ENCODE data around the gene HPS5.

- TF ChIP-seq, protein P1, sequence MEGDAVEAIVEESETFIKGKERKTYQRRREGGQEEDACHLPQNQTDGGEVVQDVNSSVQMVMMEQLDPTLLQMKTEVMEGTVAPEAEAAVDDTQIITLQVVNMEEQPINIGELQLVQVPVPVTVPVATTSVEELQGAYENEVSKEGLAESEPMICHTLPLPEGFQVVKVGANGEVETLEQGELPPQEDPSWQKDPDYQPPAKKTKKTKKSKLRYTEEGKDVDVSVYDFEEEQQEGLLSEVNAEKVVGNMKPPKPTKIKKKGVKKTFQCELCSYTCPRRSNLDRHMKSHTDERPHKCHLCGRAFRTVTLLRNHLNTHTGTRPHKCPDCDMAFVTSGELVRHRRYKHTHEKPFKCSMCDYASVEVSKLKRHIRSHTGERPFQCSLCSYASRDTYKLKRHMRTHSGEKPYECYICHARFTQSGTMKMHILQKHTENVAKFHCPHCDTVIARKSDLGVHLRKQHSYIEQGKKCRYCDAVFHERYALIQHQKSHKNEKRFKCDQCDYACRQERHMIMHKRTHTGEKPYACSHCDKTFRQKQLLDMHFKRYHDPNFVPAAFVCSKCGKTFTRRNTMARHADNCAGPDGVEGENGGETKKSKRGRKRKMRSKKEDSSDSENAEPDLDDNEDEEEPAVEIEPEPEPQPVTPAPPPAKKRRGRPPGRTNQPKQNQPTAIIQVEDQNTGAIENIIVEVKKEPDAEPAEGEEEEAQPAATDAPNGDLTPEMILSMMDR (optimal IDR thresholded peaks at IDR 0.05 in 1 of 3, IDR thresholded peaks at IDR 0.05 in 1 of 3, conservative IDR thresholded peaks at IDR 0.05 in 1 of 3; ENCODE audit: extremely low read depth in 1 of 3, insufficient read depth in 2 of 3, low read length in 3 of 3) = no peak
- TF ChIP-seq EZH2 (IDR thresholded peaks at IDR 0.05; ENCODE audit: low read length) = no peak
Measured at GRCh38 chr11:18248561-18248960, 73.4 kb downstream of the HPS5 start, which contains the start of gene SAA2.
